Measurements from ENCODE around the gene TBL1X. TPM values are rescaled to one million over a fixed set of nuclear protein-coding genes. Genes with fewer than 3 reads are reported as not detected.
"Not testable (repeated sequence)": the region's sequence is repeated elsewhere in the genome, so short reads cannot be mapped to it uniquely, and the experiment has no call there.

TBL1X gene
- total and polyA plus RNA-seq, 2 of the 8 experiments (the other 6 are each of a cell fraction or from before 2014, with no cell fraction given), result 13.3 to 25.6 TPM

GRCh38 chrX:9767375-9767774, 302.5 kb downstream of the TBL1X start (continued):
- TF ChIP-seq CTCF (IDR thresholded peaks at IDR 0.05; ENCODE audit: control extremely low read depth in 1 of 3, insufficient read depth in 1 of 3, low read depth in 1 of 3, low read length in 3 of 3) (no peak), SIRT6 (IDR thresholded peaks at IDR 0.05; ENCODE audit: low read length) (no peak), KDM5A (IDR thresholded peaks at IDR 0.05; ENCODE audit: low read length) (no peak)

GRCh38 chrX:9768321-9768839, 303.5 kb downstream of the TBL1X start:
- H3K9me3 ChIP-seq (ENCODE audit: insufficient read depth in 2 of 2, low read depth in 1 of 2, low read length in 1 of 2); H3K56ac ChIP-seq (replicated peaks; ENCODE audit: insufficient read length, low read depth, low read length); DNase-seq (ENCODE audit: low read depth in 1 of 2, low spot score in 2 of 2); H3K79me2 ChIP-seq (ENCODE audit: control insufficient read depth in 1 of 2, insufficient read depth in 2 of 2, low read length in 2 of 2); H2BK120ac ChIP-seq (replicated peaks; ENCODE audit: low read depth, low read length); H3K18ac ChIP-seq (ENCODE audit: extremely low read depth, low read length); H3K27ac ChIP-seq (ENCODE audit: low read depth, low read length); H4K20me1 ChIP-seq (replicated peaks in 1 of 2; ENCODE audit: control insufficient read depth in 1 of 2, insufficient read depth in 2 of 2, low read length in 2 of 2); FAIRE-seq; H2AFZ ChIP-seq (ENCODE audit: low read length); H3K4me3 ChIP-seq (ENCODE audit: extremely low read depth in 1 of 4, insufficient read depth in 2 of 4, low read depth in 3 of 4, low read length in 4 of 4); POLR2A ChIA-PET (ENCODE audit: partially characterized antibody); H3K23me2 ChIP-seq (ENCODE audit: low read depth, low read length); H4K8ac ChIP-seq (ENCODE audit: extremely low read depth, insufficient read depth, low read length); H3K4me1 ChIP-seq (replicated peaks in 1 of 4; ENCODE audit: control insufficient read depth in 3 of 4, insufficient read depth in 4 of 4, low read length in 3 of 4); H2AK5ac ChIP-seq (ENCODE audit: low read depth, low read length); H3K27me3 ChIP-seq (replicated peaks in 1 of 4; ENCODE audit: control insufficient read depth in 3 of 4, extremely low read depth in 1 of 4, insufficient read depth in 3 of 4, low read length in 3 of 4); H2BK12ac ChIP-seq (ENCODE audit: low read depth, low read length); H3K23ac ChIP-seq (ENCODE audit: insufficient read length); H3K36me3 ChIP-seq (ENCODE audit: control insufficient read depth in 2 of 4, insufficient read depth in 4 of 4, low read length in 3 of 4); H3K79me1 ChIP-seq (ENCODE audit: low read depth, low read length); H4K91ac ChIP-seq (replicated peaks; ENCODE audit: insufficient read length, low read length); H3K4me2 ChIP-seq (ENCODE audit: insufficient read depth in 1 of 2, low read depth in 2 of 2, low read length in 2 of 2); H2BK15ac ChIP-seq (ENCODE audit: low read length); H3K4ac ChIP-seq (replicated peaks; ENCODE audit: insufficient read length, low read depth, low read length); H2BK20ac ChIP-seq (ENCODE audit: low read length); H3K9ac ChIP-seq (replicated peaks in 1 of 4; ENCODE audit: extremely low read depth in 1 of 4, low read depth in 3 of 4, low read length in 3 of 4); H3K14ac ChIP-seq (ENCODE audit: insufficient read length); H2BK5ac ChIP-seq (ENCODE audit: low read depth, low read length); H4K5ac ChIP-seq (ENCODE audit: insufficient read length, low read depth, low read length): not testable (repeated sequence)
- 86% methylated on average over 5 of the region's 5 CpGs; no CpG with 5 or more reads in 1 of the 2 experiments for WGBS, 2 experiments (ENCODE audit: extremely low coverage in 1 of 2, insufficient coverage in 1 of 2, insufficient read length in 1 of 2, insufficient replicate concordance in 2 of 2, low coverage in 1 of 2, low lambda C conversion rate in 2 of 2, missing lambda C conversion rate in 1 of 2)
- CTCF ChIA-PET (ENCODE audit: partially characterized antibody), result interaction anchor here (0.6 kb wide), 1 partner anchor 190 kb away, joined by 3 read pairs; no protein-coding TSS in a partner anchor

Measured in H1 (cell line).